Measurements from ENCODE around the gene SPANXA2.
"Not testable (repeated sequence)": the region's sequence is repeated elsewhere in the genome, so short reads cannot be mapped to it uniquely, and the experiment has no call there.

The SPANXA2 gene

GRCh38 chrX:141589408-141589807 lies at the start of gene SPANXA2:
SPANXA2 (plus strand) TSS chrX:141589708; CDS start chrX:141589768, 60 bp downstream.
- not testable (repeated sequence) for DNase-seq (ENCODE audit: low read depth in 2 of 2)

GRCh38 chrX:141542551-141542950 lies 47.0 kb upstream of the SPANXA2 start:
- not testable (repeated sequence) for DNase-seq (ENCODE audit: low read depth in 2 of 2)

- DNase-seq (ENCODE audit: low read depth in 2 of 2) = not testable (repeated sequence)
These were observed 4.9 kb upstream of the SPANXA2 start, which contains the start of gene SPANXA1 for GRCh38 chrX:141584638-141585037. SPANXA1 (minus strand) TSS chrX:141584738; CDS start chrX:141584678, 60 bp downstream.

GRCh38 chrX:141609111-141609510 lies 19.6 kb downstream of the SPANXA2 start:
- DNase-seq (ENCODE audit: low read depth in 2 of 2) = no peak

GRCh38 chrX:141619336-141619735 lies 29.8 kb downstream of the SPANXA2 start:
- DNase-seq (ENCODE audit: low read depth in 2 of 2) = no peak

GRCh38 chrX:141632124-141632523 lies 42.6 kb downstream of the SPANXA2 start:
- DNase-seq (ENCODE audit: low read depth in 2 of 2) = no peak

GRCh38 chrX:141638550-141638949 lies 49.0 kb downstream of the SPANXA2 start:
- no peak for DNase-seq (ENCODE audit: low read depth in 2 of 2)

Measured in stimulated activated CD4-positive, alpha-beta T cell treated with anti-CD3 and anti-CD28 coated beads, Interleukin-15, amount 100 ng/mL, for 48 hours (primary cell).